CD4-positive, alpha-beta T cell treated with Interleukin-15 for 1 hour (primary cell): Measurements from ENCODE around the gene QPRT.
"Not testable (repeated sequence)": the region's sequence is repeated elsewhere in the genome, so short reads cannot be mapped to it uniquely, and the experiment has no call there.

Experiments
- DNase-seq: peaks from one replicate; pipeline ENCODE4 v3.0.0-alpha.2; 2020

The QPRT gene

GRCh38 chr16:29663016-29663806, 15.8 kb upstream of the QPRT start, which contains the start of gene SPN:
SPN (plus strand) TSS chr16:29663247; CDS start chr16:29663729, 482 bp downstream.
- DNase-seq: no peak

- no peak for DNase-seq
Observed at GRCh38 chr16:29663807-29664090, 15.2 kb upstream of the QPRT start.

- peak; percentile 43 for DNase-seq
Observed at GRCh38 chr16:29664091-29664921, 14.7 kb upstream of the QPRT start.

GRCh38 chr16:29665294-29666077, 13.5 kb upstream of the QPRT start:
- peak; percentile 29 for DNase-seq

- DNase-seq: not testable (repeated sequence)
Observed at GRCh38 chr16:29667322-29667610, 11.7 kb upstream of the QPRT start.

- DNase-seq: no peak
Observed at GRCh38 chr16:29667755-29668154, 11.2 kb upstream of the QPRT start.

GRCh38 chr16:29668267-29668666, 10.7 kb upstream of the QPRT start:
- DNase-seq: no peak

GRCh38 chr16:29673501-29673900, 5.5 kb upstream of the QPRT start:
- no peak for DNase-seq

GRCh38 chr16:29674188-29674587, 4.8 kb upstream of the QPRT start:
- DNase-seq: peak; percentile 23

GRCh38 chr16:29675811-29676643, 3.0 kb upstream of the QPRT start:
- DNase-seq: no peak

GRCh38 chr16:29676989-29677785, 1.8 kb upstream of the QPRT start:
- no peak for DNase-seq

- no peak for DNase-seq
Observed at GRCh38 chr16:29680180-29680598, 1.2 kb downstream of the QPRT start.

- DNase-seq: no peak
Observed at GRCh38 chr16:29683543-29684090, 4.6 kb downstream of the QPRT start.

- no peak for DNase-seq
Observed at GRCh38 chr16:29684679-29685078, 5.7 kb downstream of the QPRT start.

- DNase-seq: no peak
Observed at GRCh38 chr16:29686740-29687332, 7.9 kb downstream of the QPRT start.

- DNase-seq: no peak
Observed at GRCh38 chr16:29687755-29688154, 8.8 kb downstream of the QPRT start.

GRCh38 chr16:29688172-29688571, 9.2 kb downstream of the QPRT start:
- DNase-seq: no peak

GRCh38 chr16:29689490-29690351, 10.7 kb downstream of the QPRT start:
- DNase-seq: not testable (repeated sequence)

- not testable (repeated sequence) for DNase-seq
Observed at GRCh38 chr16:29692606-29693005, 13.6 kb downstream of the QPRT start.
